ENCODE data around the gene DOCK3. TPM values are rescaled to one million over a fixed set of nuclear protein-coding genes. Genes with fewer than 3 reads are reported as not detected.
A peak's percentile ranks its signal among the peaks of the same experiment; 100 is the strongest.

DOCK3 gene
- polyA plus RNA-seq, 4 donors, result 0.13 to 0.34 TPM; not detected in 2

DNA sequence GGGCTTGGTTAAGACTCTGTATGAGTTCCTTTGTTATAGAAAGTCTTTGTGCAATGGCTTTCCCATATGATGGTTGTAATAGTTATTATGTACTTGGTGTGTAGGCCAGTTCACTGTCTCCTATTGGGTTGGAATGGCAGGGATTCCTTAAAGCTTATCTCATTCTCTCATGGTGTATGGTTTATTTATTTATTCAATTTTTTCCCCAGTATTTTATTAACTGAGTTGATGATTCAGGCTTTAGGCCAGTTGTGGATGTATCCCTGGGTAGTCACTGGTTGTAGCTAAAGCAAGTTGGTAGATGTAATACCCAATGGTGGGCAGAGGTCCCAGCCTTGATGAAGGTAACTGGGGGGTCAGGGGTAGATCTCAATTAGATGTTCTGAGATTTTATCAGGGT lies 349.4 kb downstream of the DOCK3 start:
- Histone ChIP-seq H3K27ac (ENCODE audit: low read depth in 1 of 3, low read length in 2 of 3) (no peak overlapping the region), H3K4me3 (ENCODE audit: low read depth in 1 of 3, low read length in 3 of 3) (no peak overlapping the region), H3K27me3 (ENCODE audit: control insufficient read depth in 3 of 3, insufficient read depth in 3 of 3, low read length in 3 of 3) (no peaks in the 10 kb centered on the region), H3K9me3 (ENCODE audit: control insufficient read depth in 2 of 2, insufficient read depth in 1 of 2, low read depth in 1 of 2, low read length in 1 of 2) (no peaks in the 10 kb centered on the region), H3K4me1 (ENCODE audit: control insufficient read depth in 3 of 3, insufficient read depth in 2 of 3, low read depth in 1 of 3, low read length in 2 of 3) (no peaks in the 10 kb centered on the region), H3K36me3 (ENCODE audit: control insufficient read depth in 3 of 3, insufficient read depth in 2 of 3, low read depth in 1 of 3, low read length in 3 of 3) (no peaks in the 10 kb centered on the region)
- DNase-seq, result no peak
- no peak for FAIRE-seq

DNA sequence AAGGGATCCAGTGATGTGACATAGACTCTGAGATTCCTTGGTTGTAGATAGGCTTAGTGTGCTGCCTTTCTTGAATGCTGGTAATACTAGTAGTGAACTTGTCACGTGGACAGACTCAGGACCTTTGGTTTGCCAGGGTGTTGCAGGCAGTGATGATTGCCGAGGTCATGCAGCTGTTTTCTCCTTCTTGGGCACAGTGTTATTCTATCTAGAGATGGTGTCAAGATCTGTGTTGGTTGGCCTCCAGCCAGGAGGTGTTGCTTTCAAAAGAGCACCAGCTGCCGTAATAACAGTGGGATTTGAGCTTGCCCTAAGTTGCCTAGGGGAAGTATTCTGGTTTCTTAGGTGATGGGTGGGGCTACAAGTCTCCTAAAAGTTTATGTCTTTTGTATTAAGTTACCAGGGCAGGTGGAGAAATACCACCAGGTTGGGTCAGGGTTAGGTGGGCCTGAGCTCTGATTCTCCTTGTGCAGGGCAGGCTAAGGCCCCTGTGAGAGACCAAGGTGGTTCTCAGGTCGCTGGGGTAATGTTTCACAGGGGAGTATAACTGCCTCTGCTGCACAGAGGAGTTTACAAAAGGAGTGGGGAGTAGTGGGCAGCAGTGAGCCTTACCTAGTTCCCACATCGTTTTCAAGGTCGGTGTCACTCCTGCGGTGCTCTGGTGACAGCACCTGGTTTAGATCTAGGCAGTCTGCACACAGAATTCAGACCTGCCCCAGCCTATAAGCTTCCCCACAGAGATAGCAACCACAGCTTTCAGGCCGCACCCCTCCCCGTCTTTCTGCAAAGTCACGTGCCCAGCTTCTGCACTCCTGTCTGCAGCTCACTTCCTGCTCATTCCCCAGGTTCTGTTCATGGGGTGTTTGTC lies 350.3 kb downstream of the DOCK3 start:
- Histone ChIP-seq H3K36me3 (ENCODE audit: control insufficient read depth in 3 of 3, insufficient read depth in 2 of 3, low read depth in 1 of 3, low read length in 3 of 3) (no peaks in the 10 kb centered on the region), H3K4me3 (ENCODE audit: low read depth in 1 of 3, low read length in 3 of 3) (no peak overlapping the region), H3K4me1 (ENCODE audit: control insufficient read depth in 3 of 3, insufficient read depth in 2 of 3, low read depth in 1 of 3, low read length in 2 of 3) (no peaks in the 10 kb centered on the region), H3K27me3 (ENCODE audit: control insufficient read depth in 3 of 3, insufficient read depth in 3 of 3, low read length in 3 of 3) (no peaks in the 10 kb centered on the region), H3K9me3 (ENCODE audit: control insufficient read depth in 2 of 2, insufficient read depth in 1 of 2, low read depth in 1 of 2, low read length in 1 of 2) (no peaks in the 10 kb centered on the region), H3K27ac (ENCODE audit: low read depth in 1 of 3, low read length in 2 of 3) (peak overlapping the region in 1 of 3 donors; percentile 42)
- 10 to 34% (median 13%) methylated on average over 10 of the region's 10 CpGs for WGBS, 3 donors
- DNase-seq, result peak in 1 of 2 donors; percentile 59
- FAIRE-seq, result no peak

DNA sequence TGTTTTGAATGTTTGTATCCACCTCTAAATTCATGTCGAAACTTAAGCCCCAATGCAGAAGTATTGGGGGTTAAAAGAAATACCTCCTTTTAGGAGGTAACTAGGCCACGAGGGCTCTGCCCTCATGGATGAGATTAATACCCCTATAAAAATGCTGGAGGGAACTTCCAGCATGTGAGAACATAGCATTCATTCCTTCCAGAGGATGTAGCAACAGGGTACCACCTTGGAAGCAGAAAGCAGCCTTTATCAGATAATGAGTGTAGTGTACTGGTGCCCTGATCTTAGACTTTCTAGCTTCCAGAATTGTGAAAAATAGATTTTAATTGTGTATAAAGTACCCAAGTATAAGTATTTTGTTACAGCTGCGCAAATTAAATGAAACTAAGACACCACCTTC lies 356.9 kb downstream of the DOCK3 start:
- Histone ChIP-seq H3K9me3 (ENCODE audit: control insufficient read depth in 2 of 2, insufficient read depth in 1 of 2, low read depth in 1 of 2, low read length in 1 of 2) (no peaks in the 10 kb centered on the region), H3K4me1 (ENCODE audit: control insufficient read depth in 3 of 3, insufficient read depth in 2 of 3, low read depth in 1 of 3, low read length in 2 of 3) (no peaks in the 10 kb centered on the region), H3K27ac (ENCODE audit: low read depth in 1 of 3, low read length in 2 of 3) (no peak overlapping the region), H3K36me3 (ENCODE audit: control insufficient read depth in 3 of 3, insufficient read depth in 2 of 3, low read depth in 1 of 3, low read length in 3 of 3) (no peaks in the 10 kb centered on the region), H3K4me3 (ENCODE audit: low read depth in 1 of 3, low read length in 3 of 3) (no peak overlapping the region), H3K27me3 (ENCODE audit: control insufficient read depth in 3 of 3, insufficient read depth in 3 of 3, low read length in 3 of 3) (no peaks in the 10 kb centered on the region)
- FAIRE-seq, result no peak
- 53 to 69% (median 63%) methylated on average over 3 of the region's 3 CpGs for WGBS, 3 donors
- DNase-seq, result no peak

DNA sequence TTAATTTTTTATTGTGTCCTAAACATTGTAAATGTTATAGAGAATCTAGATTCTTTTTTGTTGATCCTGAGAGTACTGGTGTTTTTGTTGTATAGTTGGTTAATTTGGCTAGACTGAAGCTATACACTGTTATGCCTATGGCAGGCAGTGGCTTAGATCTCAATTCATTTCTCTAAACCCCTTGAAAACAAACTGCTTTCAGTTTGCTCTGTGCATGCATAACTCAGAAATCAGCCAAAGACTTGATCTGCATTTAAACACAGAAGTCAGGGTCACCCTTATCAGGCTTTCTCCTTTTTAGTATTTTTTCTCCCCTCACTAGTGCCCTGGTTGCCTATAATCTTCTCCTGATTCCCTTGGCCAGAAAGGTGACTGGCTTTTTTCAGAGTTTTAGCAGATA lies 360.9 kb downstream of the DOCK3 start:
- Histone ChIP-seq H3K36me3 (ENCODE audit: control insufficient read depth in 3 of 3, insufficient read depth in 2 of 3, low read depth in 1 of 3, low read length in 3 of 3) (no peaks in the 10 kb centered on the region), H3K9me3 (ENCODE audit: control insufficient read depth in 2 of 2, insufficient read depth in 1 of 2, low read depth in 1 of 2, low read length in 1 of 2) (no peaks in the 10 kb centered on the region), H3K27me3 (ENCODE audit: control insufficient read depth in 3 of 3, insufficient read depth in 3 of 3, low read length in 3 of 3) (no peaks in the 10 kb centered on the region), H3K27ac (ENCODE audit: low read depth in 1 of 3, low read length in 2 of 3) (no peak overlapping the region), H3K4me1 (ENCODE audit: control insufficient read depth in 3 of 3, insufficient read depth in 2 of 3, low read depth in 1 of 3, low read length in 2 of 3) (no peaks in the 10 kb centered on the region), H3K4me3 (ENCODE audit: low read depth in 1 of 3, low read length in 3 of 3) (no peak overlapping the region)
- DNase-seq (no peak), FAIRE-seq (no peak)

DNA sequence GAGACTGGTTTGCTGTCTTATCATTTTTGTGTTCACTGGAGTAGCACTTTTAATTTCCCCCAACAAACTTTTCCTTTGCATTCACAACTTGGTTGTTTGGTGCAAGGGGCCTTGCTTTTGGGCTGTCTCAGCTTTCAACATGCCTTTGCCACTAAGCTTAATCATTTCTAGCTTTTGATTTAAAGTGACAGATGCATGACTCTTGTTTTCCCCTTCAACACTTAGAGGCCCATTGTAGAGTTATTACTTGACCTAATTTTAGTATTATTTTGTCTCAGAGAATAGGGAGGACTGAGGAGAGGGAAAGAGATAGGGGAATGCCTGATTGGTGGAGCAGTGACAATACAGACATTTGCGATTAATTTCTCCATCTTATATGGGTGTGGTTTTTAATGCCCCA lies 370.3 kb downstream of the DOCK3 start:
- H3K4me3 ChIP-seq (ENCODE audit: low read depth in 1 of 3, low read length in 3 of 3), result no peak overlapping the region
- H3K27me3 ChIP-seq (ENCODE audit: control insufficient read depth in 3 of 3, insufficient read depth in 3 of 3, low read length in 3 of 3), result no peaks in the 10 kb centered on the region
- H3K27ac ChIP-seq (ENCODE audit: low read depth in 1 of 3, low read length in 2 of 3), result no peak overlapping the region
- no peaks in the 10 kb centered on the region for H3K36me3 ChIP-seq (ENCODE audit: control insufficient read depth in 3 of 3, insufficient read depth in 2 of 3, low read depth in 1 of 3, low read length in 3 of 3)
- DNase-seq (no peak), FAIRE-seq (no peak)
- no peaks in the 10 kb centered on the region for H3K4me1 ChIP-seq (ENCODE audit: control insufficient read depth in 3 of 3, insufficient read depth in 2 of 3, low read depth in 1 of 3, low read length in 2 of 3)
- WGBS, 3 donors, result 89 to 98% (median 89%) methylated on average over 1 of the region's 1 CpG
- H3K9me3 ChIP-seq (ENCODE audit: control insufficient read depth in 2 of 2, insufficient read depth in 1 of 2, low read depth in 1 of 2, low read length in 1 of 2), result no peaks in the 10 kb centered on the region

DNA sequence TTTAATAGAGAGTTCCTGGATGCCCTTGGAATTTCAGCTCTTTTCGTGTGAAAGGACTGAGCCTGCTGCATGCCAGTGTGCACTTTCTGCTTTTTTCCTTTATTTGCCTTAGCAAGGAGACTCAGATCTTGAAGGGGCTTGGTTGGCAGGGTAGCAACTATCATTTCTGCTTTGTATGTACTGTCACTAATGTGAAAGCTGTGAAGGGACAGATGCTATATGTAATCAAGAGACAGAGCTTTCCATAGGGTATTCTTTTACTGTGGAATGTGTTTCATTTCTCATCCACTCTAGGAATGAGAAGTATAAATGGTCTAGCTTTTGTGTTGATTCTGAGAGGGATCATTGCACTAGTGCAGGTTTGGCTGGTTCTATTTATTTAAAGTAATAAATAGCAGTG lies 377.8 kb downstream of the DOCK3 start:
- H3K27ac ChIP-seq (ENCODE audit: low read depth in 1 of 3, low read length in 2 of 3), result no peak overlapping the region
- no peaks in the 10 kb centered on the region for H3K4me1 ChIP-seq (ENCODE audit: control insufficient read depth in 3 of 3, insufficient read depth in 2 of 3, low read depth in 1 of 3, low read length in 2 of 3)
- WGBS, 3 donors, result 38 to 66% (median 57%) methylated on average over 1 of the region's 1 CpG
- H3K9me3 ChIP-seq (ENCODE audit: control insufficient read depth in 2 of 2, insufficient read depth in 1 of 2, low read depth in 1 of 2, low read length in 1 of 2), result no peaks in the 10 kb centered on the region
- H3K27me3 ChIP-seq (ENCODE audit: control insufficient read depth in 3 of 3, insufficient read depth in 3 of 3, low read length in 3 of 3), result no peaks in the 10 kb centered on the region
- DNase-seq, result no peak
- H3K4me3 ChIP-seq (ENCODE audit: low read depth in 1 of 3, low read length in 3 of 3), result no peak overlapping the region
- no peaks in the 10 kb centered on the region for H3K36me3 ChIP-seq (ENCODE audit: control insufficient read depth in 3 of 3, insufficient read depth in 2 of 3, low read depth in 1 of 3, low read length in 3 of 3)
- no peak for FAIRE-seq

DNA sequence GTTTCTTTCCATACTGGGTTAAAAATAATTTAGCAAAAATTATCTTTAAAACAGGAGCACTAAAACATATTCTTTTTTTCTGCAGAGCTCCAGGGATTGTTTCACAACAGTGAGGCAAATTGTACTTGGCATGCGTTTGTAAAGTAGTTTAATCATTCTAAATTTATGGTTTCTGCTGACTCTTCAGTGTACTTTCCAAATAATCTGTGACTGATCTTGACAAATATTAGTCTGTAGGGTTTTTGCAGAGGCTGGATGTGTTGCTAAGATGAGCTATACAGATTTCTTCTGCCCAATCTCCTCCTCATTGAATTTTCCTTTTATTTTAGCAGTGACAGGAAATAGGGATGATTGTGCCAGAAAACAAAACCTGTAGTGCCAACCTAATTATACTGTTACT lies 382.4 kb downstream of the DOCK3 start:
- no peaks in the 10 kb centered on the region for H3K27me3 ChIP-seq (ENCODE audit: control insufficient read depth in 3 of 3, insufficient read depth in 3 of 3, low read length in 3 of 3)
- no peak overlapping the region for H3K27ac ChIP-seq (ENCODE audit: low read depth in 1 of 3, low read length in 2 of 3)
- 21 to 39% (median 35%) methylated on average over 1 of the region's 1 CpG for WGBS, 3 donors
- no peak for FAIRE-seq
- no peaks in the 10 kb centered on the region for H3K36me3 ChIP-seq (ENCODE audit: control insufficient read depth in 3 of 3, insufficient read depth in 2 of 3, low read depth in 1 of 3, low read length in 3 of 3)
- H3K4me3 ChIP-seq (ENCODE audit: low read depth in 1 of 3, low read length in 3 of 3), result no peak overlapping the region
- DNase-seq, result no peak
- no peaks in the 10 kb centered on the region for H3K9me3 ChIP-seq (ENCODE audit: control insufficient read depth in 2 of 2, insufficient read depth in 1 of 2, low read depth in 1 of 2, low read length in 1 of 2)
- H3K4me1 ChIP-seq (ENCODE audit: control insufficient read depth in 3 of 3, insufficient read depth in 2 of 3, low read depth in 1 of 3, low read length in 2 of 3), result no peaks in the 10 kb centered on the region

DNA sequence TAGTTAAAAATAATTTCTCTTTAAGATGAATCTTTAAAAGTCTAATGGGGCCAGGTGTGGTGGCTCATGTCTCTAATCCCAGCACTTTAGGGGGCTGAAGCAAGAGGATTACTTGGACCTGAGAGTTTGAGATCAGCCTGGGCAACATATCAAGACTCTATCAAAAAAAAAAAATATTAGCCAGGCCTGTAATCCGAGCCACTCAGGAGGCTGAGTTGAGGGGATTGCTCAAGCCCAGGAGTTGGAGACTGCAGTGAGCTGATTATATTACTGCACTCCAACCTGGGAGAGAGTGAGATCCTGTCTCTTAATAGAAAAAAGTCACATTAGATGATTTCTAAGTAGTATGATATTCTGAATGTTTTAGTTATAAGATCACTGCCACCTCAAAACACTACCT lies 388.3 kb downstream of the DOCK3 start:
- no peaks in the 10 kb centered on the region for H3K36me3 ChIP-seq (ENCODE audit: control insufficient read depth in 3 of 3, insufficient read depth in 2 of 3, low read depth in 1 of 3, low read length in 3 of 3)
- WGBS, 3 donors, result 13 to 33% (median 31%) methylated on average over 1 of the region's 1 CpG
- no peak overlapping the region for H3K4me3 ChIP-seq (ENCODE audit: low read depth in 1 of 3, low read length in 3 of 3)
- DNase-seq (no peak), FAIRE-seq (no peak)
- no peaks in the 10 kb centered on the region for H3K4me1 ChIP-seq (ENCODE audit: control insufficient read depth in 3 of 3, insufficient read depth in 2 of 3, low read depth in 1 of 3, low read length in 2 of 3)
- H3K27me3 ChIP-seq (ENCODE audit: control insufficient read depth in 3 of 3, insufficient read depth in 3 of 3, low read length in 3 of 3), result no peaks in the 10 kb centered on the region
- no peaks in the 10 kb centered on the region for H3K9me3 ChIP-seq (ENCODE audit: control insufficient read depth in 2 of 2, insufficient read depth in 1 of 2, low read depth in 1 of 2, low read length in 1 of 2)
- H3K27ac ChIP-seq (ENCODE audit: low read depth in 1 of 3, low read length in 2 of 3), result no peak overlapping the region

DNA sequence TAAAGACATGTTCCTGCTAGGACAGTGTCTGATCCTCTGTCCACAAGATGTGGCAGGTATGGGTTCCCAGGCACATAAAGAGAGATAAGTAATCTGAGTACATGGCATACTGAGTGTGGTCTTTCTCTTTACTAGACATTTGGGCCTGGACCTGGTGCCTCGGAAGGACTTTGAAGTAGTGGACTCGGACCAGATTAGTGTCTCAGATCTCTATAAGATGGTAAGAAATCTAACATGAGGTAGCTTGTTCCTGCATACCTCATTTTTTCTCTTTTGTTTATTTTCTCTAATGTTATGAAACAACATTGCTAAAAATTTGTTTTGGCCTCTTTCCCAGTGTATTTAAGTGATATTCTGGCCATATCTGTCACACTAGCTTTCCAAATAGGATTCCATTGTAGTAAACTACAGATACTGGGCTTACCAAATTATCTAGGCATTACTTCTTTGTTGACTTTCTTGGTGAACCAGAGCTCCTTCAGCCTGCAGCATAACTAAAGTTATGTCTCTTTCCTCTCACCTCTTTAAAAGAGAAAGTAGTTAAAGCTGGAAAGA lies 400.6 kb downstream of the DOCK3 start:
- H3K36me3 ChIP-seq (ENCODE audit: control insufficient read depth in 3 of 3, insufficient read depth in 2 of 3, low read depth in 1 of 3, low read length in 3 of 3), result no peaks in the 10 kb centered on the region
- no peaks in the 10 kb centered on the region for H3K9me3 ChIP-seq (ENCODE audit: control insufficient read depth in 2 of 2, insufficient read depth in 1 of 2, low read depth in 1 of 2, low read length in 1 of 2)
- DNase-seq (no peak), FAIRE-seq (no peak)
- 67 to 88% (median 83%) methylated on average over 2 of the region's 2 CpGs for WGBS, 3 donors
- no peaks in the 10 kb centered on the region for H3K4me1 ChIP-seq (ENCODE audit: control insufficient read depth in 3 of 3, insufficient read depth in 2 of 3, low read depth in 1 of 3, low read length in 2 of 3)
- H3K27ac ChIP-seq (ENCODE audit: low read depth in 1 of 3, low read length in 2 of 3), result no peak overlapping the region
- H3K4me3 ChIP-seq (ENCODE audit: low read depth in 1 of 3, low read length in 3 of 3), result no peak overlapping the region
- H3K27me3 ChIP-seq (ENCODE audit: control insufficient read depth in 3 of 3, insufficient read depth in 3 of 3, low read length in 3 of 3), result no peaks in the 10 kb centered on the region

All from small intestine (tissue), 7 donors.